Frontal cortex (tissue), 4 donors: ENCODE measurements around the gene SERPINI1. TPM values are rescaled to one million over a fixed set of nuclear protein-coding genes. Genes with fewer than 3 reads are reported as not detected.

Experiments
- DNase-seq, 2 donors: peaks; one replicate each; pipeline ENCODE4 v3.0.0; 2012; ENCODE audit warnings: low spot score in 2 of 2
- FAIRE-seq: peaks from 2 replicates; lab custom pipeline; 2012; peaks lifted over from hg19 to GRCh38; lab: Jason Lieb, UNC
- total RNA-seq: library from RNA; depleted of rRNA; stranded (reverse); fragments of >200 nt; gene quantifications from one replicate; pipeline ENCODE4 v1.2.3, GENCODE V29; 2014
- donor health status: control.
- donor health status: control.
- donor health status: control.

The SERPINI1 gene
- total RNA-seq, 1 donor from 2014 or later, result 85.6 TPM

DNA sequence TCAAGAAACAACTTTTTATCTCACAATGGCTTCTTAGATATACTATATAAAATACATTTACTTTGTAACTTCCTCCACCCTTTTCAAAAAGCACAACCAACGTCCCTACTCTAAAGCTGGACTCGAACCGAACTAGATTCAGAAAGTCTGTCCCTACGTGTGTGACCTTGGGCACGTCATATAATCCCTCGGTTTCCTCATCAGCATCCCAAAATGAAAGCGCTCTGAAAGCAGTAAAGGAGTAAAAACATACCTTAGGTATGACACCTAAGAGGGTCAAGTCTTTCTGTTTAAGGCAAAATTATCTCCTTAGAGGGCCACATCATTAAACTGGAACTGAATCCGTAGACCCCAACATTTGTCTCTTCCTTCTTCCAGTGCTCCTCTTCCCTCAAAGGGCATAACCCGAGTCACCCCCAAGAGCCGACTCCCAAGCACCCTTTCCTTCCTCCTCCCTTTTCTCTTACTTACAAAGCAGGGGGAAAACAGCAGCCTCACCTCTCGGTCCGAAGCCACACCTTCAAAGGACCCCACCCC lies 1.5 kb upstream of the SERPINI1 start:
- FAIRE-seq, result no peak
- no peak for DNase-seq

DNA sequence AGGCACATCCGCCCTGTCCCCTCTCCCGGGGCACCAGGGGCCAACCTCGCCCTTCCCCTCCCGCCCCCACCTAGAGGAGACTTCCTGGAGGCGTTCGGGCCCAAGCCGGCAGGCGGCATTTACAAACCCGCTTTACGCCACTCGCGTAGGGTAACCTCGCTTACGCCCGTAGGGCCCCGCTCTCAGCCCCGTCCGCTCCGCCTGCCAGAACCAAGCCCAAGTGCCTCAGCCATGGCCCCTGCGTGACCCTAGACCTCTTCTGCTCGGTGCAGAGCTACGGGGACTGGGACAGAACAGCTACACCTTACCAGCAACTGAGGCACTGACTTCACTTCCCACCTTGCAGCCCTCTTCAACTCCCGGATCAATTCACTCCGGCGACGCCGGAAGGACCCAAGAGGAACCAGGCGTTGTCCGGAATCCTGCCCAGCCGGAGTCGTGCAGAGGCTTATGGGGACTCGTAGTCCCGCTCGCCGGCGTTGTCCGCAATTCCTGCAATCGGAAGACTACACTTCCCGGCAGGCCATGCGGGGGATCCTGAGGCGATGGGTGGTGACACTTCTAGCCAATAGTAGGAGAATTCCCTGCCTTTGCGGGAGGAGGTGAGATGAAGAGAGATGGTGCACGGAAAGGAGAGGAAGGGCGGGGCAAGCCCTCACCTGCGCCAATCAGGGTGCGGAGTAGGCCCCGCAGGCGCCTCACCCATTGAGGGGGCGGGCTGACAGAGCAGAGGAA lies 856 bp upstream of the SERPINI1 start, which contains the start of gene PDCD10:
Gene PDCD10, minus strand, starts transcription at position 395 of the 735 bp plus-strand sequence. CDS start 14,735 bp downstream, outside the sequence.
- FAIRE-seq, result peak; percentile 21
- peak; percentile 57 to 78 for DNase-seq

DNA sequence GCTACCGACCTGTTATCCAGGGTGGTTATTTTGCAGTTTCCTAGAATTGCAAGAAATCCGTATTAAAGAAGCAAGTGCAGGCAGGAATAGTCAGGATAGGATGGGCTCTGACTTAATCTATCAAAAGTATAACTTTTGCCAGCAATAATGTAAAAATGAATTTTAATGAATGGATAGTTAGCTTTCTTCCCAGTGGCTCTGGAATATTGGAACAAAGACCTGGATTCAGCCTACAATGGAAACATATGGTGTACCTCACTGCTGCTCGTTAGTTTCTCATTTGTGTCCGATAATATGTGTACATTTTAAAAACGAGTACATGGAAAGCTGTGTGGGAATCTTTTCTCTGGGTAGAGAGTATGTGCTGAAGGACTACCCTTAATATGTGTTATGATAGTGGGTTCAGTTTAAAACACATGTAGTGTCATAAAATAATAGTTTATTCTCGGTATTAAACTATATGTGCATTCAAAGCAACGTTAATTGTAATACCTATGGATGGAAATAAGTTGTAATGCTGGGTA lies 805 bp downstream of the SERPINI1 start:
- no peak for FAIRE-seq
- no peak for DNase-seq

DNA sequence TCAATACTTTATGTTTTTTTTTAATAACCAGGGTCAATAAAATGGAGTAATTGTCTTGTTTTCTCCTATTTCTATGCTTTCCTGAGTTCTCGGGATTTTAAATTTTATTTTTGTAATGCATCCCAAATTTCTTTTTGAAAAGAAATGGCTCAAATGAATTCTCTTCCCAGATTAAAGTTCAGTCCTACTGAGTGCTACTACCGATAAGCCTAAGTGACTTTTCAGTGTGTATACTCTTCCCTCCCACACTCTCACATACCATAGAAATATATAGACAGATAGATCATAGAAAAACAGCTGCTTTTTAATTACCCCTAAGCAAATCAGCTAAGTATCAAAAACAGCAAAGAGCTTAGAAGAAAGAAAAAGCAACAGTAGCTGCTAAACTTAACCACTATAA lies 1.5 kb downstream of the SERPINI1 start:
- DNase-seq, result no peak
- no peak for FAIRE-seq

DNA sequence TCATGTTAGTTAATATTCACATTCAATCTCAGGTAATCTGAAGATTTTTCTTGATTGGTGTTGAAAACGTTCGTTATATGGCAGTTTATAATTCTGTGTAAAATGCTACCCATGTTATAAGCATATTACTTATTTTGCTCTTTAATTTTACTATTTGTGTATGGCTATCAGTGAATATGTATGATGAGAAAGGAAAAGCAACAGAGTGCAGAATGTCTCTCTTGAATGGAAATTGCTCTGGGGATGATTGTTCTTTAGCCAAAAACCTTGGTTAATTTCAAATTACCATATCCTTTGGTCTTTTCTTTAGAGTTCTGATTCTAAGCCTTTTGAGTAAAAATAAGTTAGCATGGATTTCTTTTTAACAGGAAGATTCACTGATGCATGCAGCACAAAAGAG lies 2.5 kb downstream of the SERPINI1 start:
- DNase-seq (no peak), FAIRE-seq (no peak)

DNA sequence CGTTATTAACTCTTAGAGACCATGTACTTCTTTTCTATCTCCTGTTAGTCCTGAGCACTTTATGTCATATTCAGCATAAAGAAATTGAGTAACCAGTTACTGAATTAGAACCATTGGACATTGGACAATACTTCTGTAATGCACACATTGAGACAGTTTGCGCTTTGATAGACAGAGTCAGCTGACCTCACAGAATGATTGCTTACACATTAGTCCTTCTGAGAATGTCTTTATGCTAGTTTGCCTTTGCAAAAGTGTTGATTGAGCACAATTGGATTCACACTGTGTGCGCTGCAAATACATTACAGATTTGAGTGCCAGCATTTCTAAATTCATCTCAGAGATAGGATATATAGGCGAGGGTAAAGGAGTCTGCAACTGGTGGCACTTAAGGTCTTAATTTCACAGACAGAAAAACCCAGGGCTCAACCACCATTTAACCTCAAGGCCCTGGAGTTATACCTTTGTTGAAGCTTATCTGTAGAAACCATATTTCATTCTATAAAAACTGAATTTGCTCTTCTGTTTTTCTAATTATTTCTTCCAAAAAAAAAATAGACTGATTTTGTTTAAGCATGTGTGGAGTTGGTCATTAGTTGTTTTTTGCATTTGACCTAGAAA lies 3.8 kb downstream of the SERPINI1 start:
- no peak for FAIRE-seq

DNA sequence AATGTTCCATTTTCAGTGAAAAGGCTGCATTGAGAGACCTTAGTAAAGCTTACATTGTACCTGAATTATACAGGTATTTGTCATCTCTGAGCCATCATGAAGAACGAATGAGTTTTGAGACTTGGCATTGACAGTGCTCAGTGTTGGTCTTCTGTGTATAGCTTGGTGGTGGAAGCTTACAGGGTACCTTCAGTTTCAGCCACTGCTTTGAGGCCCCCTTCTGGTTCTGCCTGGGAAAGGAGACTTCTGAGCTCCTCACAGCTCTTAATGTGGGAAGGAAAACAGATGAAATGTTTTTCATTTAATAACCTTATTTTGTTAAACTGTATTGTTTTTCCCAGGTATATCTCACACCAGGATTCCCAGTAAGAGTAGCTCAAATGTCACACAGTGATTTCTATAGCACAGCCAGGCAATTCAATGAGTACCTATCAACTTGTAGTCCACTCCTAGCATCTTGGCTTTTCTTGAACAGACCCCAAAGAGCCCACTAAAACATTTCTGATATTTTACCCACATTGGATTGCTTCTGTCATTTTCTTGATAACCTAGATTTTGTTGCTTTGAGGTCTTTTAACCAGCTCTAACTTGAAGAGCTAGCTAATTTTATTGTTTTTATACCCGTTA lies 5.6 kb downstream of the SERPINI1 start:
- DNase-seq, result peak in 1 of 2 donors; percentile 21
- no peak for FAIRE-seq

More for the DNA sequence above, 3.8 kb downstream of the SERPINI1 start:
- DNase-seq, result no peak

DNA sequence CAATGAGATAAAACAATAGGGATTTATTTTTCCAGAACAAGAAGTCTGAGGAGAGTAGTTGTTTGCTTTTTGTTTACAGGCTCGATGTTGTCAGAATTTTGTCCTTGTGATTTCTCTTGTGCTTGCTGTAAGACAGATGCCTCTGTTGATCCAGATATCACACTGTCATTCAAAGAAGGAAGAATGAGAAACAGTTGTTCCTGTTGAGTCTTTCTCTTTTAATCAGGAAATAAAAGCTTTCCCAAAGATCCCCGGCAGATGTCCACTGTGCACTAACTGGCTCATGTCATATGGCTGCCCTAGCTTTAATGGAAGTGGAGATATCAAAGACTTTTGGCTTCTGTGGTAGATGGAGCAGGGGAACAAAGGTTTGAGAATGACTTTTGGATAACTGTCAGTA lies 6.8 kb downstream of the SERPINI1 start:
- FAIRE-seq (no peak), DNase-seq (no peak)

DNA sequence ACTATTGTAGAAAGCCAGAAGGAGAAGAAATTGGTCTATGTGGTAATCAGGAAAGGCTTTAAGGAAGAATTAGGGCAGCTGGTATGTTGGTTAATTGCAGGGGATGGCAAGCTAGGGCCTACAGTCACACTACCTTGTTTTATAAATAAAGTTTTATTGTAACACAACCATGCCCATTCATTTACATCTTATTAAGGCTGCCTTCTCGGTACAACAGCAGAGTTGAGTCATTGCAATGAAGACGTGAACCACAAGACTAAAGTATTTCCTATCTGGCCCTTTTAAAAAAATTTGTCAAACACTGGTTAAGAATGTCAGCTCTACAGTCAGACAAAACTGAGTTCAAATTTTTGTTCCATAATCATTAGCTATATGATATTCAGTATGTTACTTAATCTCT lies 8.3 kb downstream of the SERPINI1 start:
- DNase-seq (no peak), FAIRE-seq (no peak)

DNA sequence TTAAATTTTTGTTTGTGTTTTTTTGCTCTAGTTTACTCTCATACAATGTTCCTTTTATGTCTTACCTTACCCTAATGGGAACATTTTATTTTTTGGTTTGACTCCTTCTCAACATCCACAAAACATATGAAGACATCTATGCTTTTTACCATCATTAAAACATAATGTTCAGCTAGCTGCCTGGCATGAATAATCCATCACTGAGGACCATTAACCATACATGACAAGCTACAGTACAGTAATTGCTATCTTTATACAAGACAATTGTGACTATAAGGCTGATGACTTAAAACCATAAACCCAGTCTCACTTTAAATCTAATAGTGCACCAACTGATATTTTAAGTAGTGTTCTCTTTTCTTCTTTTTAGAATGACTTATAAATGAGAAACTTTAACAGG lies 13.7 kb downstream of the SERPINI1 start:
- DNase-seq, result no peak
- FAIRE-seq, result no peak

DNA sequence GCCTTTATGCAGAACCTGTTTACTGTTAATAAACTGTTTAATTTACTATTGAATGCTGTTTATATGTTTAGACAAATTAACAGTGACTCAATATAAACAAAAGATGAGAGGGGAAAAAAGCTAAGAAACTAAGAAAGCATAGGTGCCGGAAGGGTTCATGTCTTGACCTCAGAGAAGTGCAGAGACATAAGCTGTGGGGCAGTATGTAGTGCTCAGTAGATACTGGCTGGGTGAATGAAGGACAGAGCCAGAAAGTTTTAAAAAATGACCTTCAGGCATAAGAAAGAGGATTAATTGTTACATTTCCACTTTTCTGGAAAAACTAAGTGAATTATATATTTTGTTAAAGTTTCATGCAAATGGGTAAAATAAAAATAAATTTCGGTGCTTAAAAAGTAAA lies 14.2 kb downstream of the SERPINI1 start:
- FAIRE-seq (no peak), DNase-seq (no peak)

DNA sequence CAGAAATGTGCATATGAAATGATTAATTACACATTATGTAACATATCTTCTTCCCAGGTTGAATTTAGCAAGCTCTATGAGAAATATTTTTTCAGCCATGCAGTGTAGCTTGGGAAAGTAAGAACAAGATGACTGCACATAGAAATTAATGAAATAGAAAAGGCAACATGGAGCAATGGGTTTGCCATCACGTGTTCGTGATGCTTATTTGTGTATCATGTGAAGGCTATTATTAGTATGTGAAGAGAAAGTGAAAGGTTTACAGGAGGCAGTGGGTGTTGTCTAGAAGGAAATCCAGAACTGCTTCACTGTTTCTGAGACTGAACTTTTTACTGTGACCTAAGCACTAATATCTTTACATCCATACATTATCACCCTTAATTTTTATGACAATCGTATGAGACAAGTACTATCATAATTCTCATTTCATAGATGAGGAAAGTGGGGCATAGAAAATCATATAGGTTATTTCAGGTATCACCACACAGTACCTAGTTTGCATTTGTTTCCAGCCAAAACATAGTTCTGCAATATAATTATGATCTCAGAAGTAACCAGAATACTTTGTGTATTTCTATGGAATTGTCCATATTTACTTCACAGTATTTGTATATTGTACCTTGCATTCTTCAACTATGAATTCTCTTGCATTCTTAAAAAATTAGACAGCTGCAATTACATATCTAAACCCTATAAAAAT lies 14.9 kb downstream of the SERPINI1 start:
- FAIRE-seq (no peak), DNase-seq (no peak)

DNA sequence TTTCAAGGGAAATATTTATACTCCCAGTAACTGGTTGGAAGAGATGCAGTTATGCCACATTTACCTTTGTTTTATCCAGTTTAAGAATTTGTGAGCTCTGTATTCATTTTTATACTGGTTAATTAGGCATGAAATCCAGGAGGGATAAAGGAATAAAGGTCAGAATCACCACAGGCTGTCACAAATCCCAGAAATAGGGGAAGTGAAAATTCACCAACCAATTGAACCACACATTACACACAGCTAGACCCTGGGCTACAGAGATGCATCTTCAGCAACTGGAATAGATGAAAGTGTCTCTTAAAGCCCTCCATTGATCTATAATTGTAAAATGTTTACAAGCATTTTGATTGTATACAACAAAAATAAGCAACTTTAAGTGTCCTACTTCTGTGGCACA lies 18.5 kb downstream of the SERPINI1 start:
- DNase-seq (no peak), FAIRE-seq (no peak)

DNA sequence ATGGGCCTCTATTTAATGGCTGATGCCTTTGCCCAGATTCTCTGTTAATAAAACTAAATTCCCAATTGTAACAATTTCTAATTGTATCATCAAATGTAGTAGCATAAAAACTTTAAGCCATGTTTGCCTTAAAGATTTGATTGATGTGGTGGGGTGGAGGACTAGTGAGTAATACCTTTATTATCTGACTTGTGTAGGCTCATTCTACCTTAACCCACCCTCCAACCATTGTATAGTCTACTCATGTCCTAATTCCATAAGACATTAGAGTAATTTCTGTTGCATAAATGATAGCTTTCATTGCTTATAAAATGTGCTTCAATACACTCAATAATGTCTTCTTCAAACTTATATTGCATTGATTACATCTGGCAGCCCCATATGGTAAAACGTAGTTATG lies 25.8 kb downstream of the SERPINI1 start:
- DNase-seq (no peak), FAIRE-seq (no peak)

DNA sequence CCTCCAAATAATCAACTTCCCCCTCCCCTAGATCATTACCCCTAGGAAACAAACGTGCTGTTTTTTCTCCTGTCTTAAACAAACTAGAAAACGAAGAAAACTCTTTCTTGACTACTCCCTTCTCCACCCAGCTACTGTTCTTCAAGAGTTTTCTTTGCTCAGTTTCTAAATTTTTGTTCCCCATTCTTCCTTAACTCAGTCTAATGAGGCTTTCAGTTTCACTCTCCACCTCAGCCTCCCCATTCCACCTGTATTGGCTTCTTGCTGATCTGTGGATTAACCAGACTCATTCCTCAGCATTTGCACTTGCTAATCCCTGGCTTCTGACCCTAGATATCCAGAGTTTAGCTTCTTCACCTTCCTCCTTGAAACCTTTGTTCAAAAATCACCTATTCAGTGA lies 26.8 kb downstream of the SERPINI1 start:
- FAIRE-seq (no peak), DNase-seq (no peak)

DNA sequence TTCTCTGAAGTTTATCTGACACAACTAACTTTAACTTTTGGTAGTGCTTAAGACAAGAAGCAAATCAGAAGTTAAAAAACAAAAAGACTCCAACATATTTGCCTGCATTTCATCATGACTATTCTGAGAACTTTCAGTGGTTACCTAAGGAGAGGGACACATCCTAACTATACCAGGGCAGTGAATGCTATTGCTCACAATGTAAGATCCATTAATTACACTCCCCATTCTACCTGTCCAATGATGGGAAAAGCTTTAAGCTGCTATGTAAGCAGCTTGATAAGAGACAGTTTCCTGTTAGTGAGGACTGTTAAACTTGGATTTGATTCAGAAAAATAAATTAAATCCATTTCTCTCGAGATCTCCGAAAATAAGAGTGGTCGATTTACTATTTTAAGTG lies 37.5 kb downstream of the SERPINI1 start:
- FAIRE-seq, result no peak
- no peak for DNase-seq

DNA sequence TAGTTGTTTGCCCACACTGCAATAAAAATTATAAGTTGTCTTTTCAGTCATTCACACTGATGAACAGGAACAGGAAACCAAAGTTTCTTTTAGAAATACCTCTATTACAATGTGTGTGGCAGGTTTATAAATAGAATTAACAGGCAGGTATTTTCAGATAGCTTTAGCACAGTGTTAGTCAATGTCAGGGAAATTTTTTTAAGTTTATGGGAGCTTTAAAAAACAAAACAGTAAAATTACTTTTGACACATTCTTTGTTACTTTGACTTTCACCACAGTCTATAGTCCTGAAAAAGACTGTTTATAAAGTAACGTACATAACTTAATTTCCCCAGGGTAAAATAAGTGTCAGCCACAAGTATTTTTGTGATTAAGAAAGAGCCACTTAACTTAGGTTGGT lies 38.1 kb downstream of the SERPINI1 start:
- no peak for FAIRE-seq
- no peak for DNase-seq

DNA sequence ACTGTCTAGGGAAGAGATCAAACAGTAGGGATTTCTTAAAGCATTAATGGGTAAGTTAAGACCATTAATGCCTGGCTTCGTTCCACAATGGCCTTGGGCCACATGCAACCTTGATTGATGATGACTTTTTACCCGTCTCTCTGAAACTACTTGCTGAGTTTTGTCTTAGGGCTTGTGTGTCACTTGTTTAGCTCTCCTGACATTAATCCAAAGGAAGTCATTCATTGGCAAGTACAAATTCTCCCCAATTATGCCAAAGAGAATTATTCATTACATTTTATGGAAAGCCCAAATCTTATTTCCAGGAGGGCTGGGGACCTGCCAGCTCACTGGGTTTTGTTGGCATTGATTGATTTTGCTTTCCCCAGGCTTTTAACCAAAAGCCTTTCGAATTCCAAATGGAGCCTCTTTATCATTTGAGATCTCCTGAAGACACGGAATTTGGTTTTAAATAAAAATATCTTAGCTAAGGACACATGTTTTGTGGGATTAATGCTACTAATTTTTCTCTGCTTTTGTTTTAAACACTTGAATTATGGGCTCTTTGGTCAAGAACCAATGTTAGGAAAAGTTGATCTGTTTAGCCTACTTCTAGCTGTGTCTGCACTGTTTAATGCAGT lies 40.7 kb downstream of the SERPINI1 start:
- DNase-seq (no peak), FAIRE-seq (no peak)

DNA sequence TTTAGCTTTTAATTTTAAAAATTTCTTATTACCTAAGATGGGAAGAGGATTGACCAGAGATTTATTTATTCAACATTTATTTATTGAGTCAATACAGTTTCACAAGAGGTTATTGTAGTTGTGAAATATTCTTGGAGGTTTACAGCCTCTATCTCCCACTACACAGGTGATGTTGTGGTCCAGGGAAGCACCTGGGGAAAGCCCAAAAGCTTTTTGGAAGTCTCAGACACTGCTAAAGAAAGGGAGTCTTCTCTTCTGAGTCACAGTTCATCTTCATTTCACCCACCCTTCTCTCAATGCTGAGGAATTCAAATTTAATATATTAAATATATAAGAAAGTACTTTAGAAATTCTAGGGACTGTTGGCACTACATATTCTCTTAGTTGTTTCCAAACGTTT lies 41.8 kb downstream of the SERPINI1 start:
- DNase-seq, result no peak
- FAIRE-seq, result no peak
